GM23248 (cell line): Measurements from ENCODE around the gene TMEM156. TPM values are rescaled to one million over a fixed set of nuclear protein-coding genes. Genes with fewer than 3 reads are reported as not detected.

Source experiments
- DNase-seq: peaks from one replicate; pipeline ENCODE4 v3.0.0-alpha.2; 2015
- H2AFZ ChIP-seq: fragments of 200-600 bp; sonication (generic); 2 replicates; pipeline ENCODE4 v1.6.1; 2016; ENCODE audit warnings: antibody characterized with exemption
- H3F3A ChIP-seq: fragments of 200-600 bp; sonication (generic); 2 replicates; pipeline ENCODE4 v1.6.1; 2016; ENCODE audit warnings: mild to moderate bottlenecking, antibody characterized with exemption, mixed run types; ENCODE audit not compliant: insufficient read depth
- H3K27ac ChIP-seq: fragments of 200-600 bp; sonication (generic); 2 replicates; pipeline ENCODE4 v1.5.1; 2016; ENCODE audit warnings: mild to moderate bottlenecking
- H3K27me3 ChIP-seq: fragments of 200-600 bp; sonication (generic); replicated peaks from 2 replicates; pipeline ENCODE4 v1.6.1; 2016; ENCODE audit warnings: mild to moderate bottlenecking; ENCODE audit not compliant: insufficient read depth
- H3K36me3 ChIP-seq: fragments of 200-600 bp; sonication (generic); 2 replicates; pipeline ENCODE4 v1.6.1; 2016; ENCODE audit warnings: low read depth, mild to moderate bottlenecking
- H3K4me1 ChIP-seq: fragments of 200-600 bp; sonication (generic); 2 replicates; pipeline ENCODE4 v1.6.1; 2016; ENCODE audit warnings: mild to moderate bottlenecking; ENCODE audit not compliant: insufficient read depth
- H3K4me2 ChIP-seq: fragments of 200-600 bp; sonication (generic); one replicate; pipeline ENCODE4 v1.6.1; 2016; ENCODE audit warnings: mild to moderate bottlenecking; ENCODE audit not compliant: unreplicated experiment
- H3K4me3 ChIP-seq: fragments of 200-600 bp; sonication (generic); 2 replicates; pipeline ENCODE4 v1.5.1; 2016; ENCODE audit warnings: mild to moderate bottlenecking
- H3K79me2 ChIP-seq: fragments of 200-600 bp; sonication (generic); 2 replicates; pipeline ENCODE4 v1.6.1; 2016; ENCODE audit warnings: mild to moderate bottlenecking; ENCODE audit not compliant: insufficient read depth
- H3K9ac ChIP-seq: fragments of 200-600 bp; sonication (generic); 2 replicates; pipeline ENCODE4 v1.6.1; 2016; ENCODE audit warnings: mild to moderate bottlenecking
- H3K9me2 ChIP-seq: fragments of 200-600 bp; sonication (generic); 2 replicates; pipeline ENCODE4 v1.6.1; 2016; ENCODE audit warnings: mixed run types, mild to moderate bottlenecking, moderate library complexity; ENCODE audit not compliant: insufficient read depth
- H3K9me3 ChIP-seq: fragments of 200-600 bp; sonication (generic); one replicate; pipeline ENCODE4 v1.6.1; 2017; ENCODE audit warnings: low read depth
- H4K20me1 ChIP-seq: fragments of 200-600 bp; sonication (generic); 2 replicates; pipeline ENCODE4 v1.6.0; 2016; ENCODE audit not compliant: insufficient read depth
- EZH2 ChIP-seq: fragments of 200-600 bp; sonication (generic); IDR thresholded peaks from 2 replicates; pipeline ENCODE4 v1.6.1; 2018; ENCODE audit warnings: antibody characterized with exemption, mild to moderate bottlenecking; ENCODE audit not compliant: insufficient read depth, poor library complexity, severe bottlenecking
- EZH2phosphoT487 ChIP-seq: fragments of 200-600 bp; sonication (generic); IDR thresholded peaks from 2 replicates; pipeline ENCODE4 v1.6.1; 2018; ENCODE audit warnings: antibody characterized with exemption, moderate library complexity, mild to moderate bottlenecking, low read depth; ENCODE audit not compliant: insufficient read depth
- WGBS, 2 experiments: methylation state at CpG; one replicate each; pipeline ENCODE4 v1.1.6; 2015 to 2017; ENCODE audit warnings: low lambda C conversion rate in 2 of 2, low coverage in 1 of 2; ENCODE audit errors: missing lambda C conversion rate in 2 of 2; 5-methylcytosine and 5-hydroxymethylcytosine counted together
- in situ Hi-C: fragments of 300-500 bp; cut with MboI; formaldehyde crosslinking; loops from 2 replicates; pipeline ENCODE4 v1.15.0; 2020
- polyA plus RNA-seq: library from polyadenylated mRNA; unstranded; fragments of >200 nt; fragmentation: Nextera tagmentation; extraction: Ambion mirVana; gene quantifications from 2 replicates; pipeline ENCODE4 v1.2.1, GENCODE V29; 2016
- total RNA-seq: library from RNA; depleted of rRNA; stranded (reverse); fragments of >200 nt; shearing (Covaris generic); gene quantifications from 2 replicates; pipeline ENCODE4 v1.2.3, GENCODE V29; 2014; rRNA removed

The TMEM156 gene, protein sequence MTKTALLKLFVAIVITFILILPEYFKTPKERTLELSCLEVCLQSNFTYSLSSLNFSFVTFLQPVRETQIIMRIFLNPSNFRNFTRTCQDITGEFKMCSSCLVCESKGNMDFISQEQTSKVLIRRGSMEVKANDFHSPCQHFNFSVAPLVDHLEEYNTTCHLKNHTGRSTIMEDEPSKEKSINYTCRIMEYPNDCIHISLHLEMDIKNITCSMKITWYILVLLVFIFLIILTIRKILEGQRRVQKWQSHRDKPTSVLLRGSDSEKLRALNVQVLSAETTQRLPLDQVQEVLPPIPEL
- total RNA-seq (not detected in 2 replicates), polyA plus RNA-seq (0.30 TPM in 1 of 2 replicates, not detected in the other)

DNA sequence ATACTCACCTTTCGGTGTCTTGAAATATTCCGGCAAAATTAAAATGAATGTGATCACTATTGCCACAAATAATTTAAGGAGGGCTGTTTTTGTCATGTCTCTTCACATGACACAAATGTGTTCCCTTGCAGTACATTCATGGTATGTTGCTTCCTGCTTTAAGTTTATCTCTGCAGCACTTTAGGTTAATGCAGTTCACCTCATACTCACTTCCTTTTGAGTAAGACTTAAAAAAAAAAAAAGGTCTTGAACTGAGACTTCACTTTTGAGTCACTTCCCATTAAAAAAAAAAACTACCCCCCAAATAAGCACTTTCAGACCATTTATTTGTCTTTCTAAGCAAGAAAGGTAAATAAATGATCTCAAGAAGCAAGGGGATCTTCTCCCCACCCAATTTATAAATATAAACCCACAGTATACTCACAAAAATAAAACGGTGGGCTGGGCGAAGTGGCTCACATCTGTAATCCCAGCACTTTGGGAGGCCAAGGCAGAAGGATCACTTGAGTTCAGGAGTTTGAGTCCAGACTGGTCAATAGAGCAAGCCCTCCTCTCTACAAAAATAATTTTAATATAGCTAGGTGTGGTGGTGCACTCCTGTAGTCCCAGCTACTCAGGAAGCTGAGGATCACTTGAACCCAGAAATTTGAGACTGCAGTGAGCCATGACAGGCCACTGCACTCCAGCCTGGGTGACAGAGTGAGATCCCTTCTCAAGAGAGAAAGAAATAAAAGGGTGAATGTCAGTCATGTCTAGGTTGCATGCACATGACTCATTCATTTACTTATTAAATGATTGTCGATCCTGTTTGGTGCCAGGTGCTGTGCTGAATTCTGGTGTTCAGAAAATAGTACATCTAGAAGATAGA lies at the start of gene TMEM156:
Gene TMEM156, minus strand, starts transcription at position 192 of the 868 bp plus-strand sequence. Its CDS starts 96 bp downstream, at position 96.
- in situ Hi-C loops, result no loop called here
- Histone ChIP-seq H3K27me3 (no peaks in the 10 kb centered on the region), H3K9me2 (no peaks in the 10 kb centered on the region), H3K36me3 (no peaks in the 10 kb centered on the region), H3K9ac (no peak within 1 kb of the TSS), H3F3A (no peaks in the 10 kb centered on the region), H3K4me2 (peak within 1 kb of the TSS; percentile 29), H3K27ac (no peak within 1 kb of the TSS), H4K20me1 (no peaks in the 10 kb centered on the region), H3K4me3 (no peak within 1 kb of the TSS), H3K79me2 (no peaks in the 10 kb centered on the region), H3K4me1 (peaks cover 19% of the 10 kb centered on the region; the same call in 1 of the 2 replicates), H2AFZ (peak within 1 kb of the TSS; percentile 39), H3K9me3 (no peaks in the 10 kb centered on the region)
- TF ChIP-seq EZH2 (no peak), EZH2phosphoT487 (no peak)
- 69 to 72% methylated on average over 5 of the region's 5 CpGs for WGBS, 2 experiments
- DNase-seq, result peak; percentile 50

DNA sequence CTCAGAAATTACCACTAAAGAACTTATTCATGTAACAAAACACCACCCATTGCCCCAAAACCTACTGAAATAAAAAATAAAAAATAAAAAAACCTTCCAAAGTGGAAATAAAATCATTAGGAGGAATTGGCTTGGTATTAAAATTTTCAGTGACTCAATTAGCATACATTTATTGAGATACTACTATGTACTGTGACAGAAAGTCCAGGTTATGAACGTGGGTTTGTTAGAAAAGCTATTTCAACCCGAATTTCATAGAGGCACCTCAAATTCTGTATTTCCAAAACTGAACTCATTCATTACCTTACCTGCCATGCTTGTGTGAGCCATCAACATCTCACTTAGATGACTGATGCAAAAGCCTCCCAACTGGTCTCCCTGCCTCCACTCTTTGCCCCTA lies 46.6 kb upstream of the TMEM156 start:
- no peak for TF ChIP-seq EZH2phosphoT487
- no peak for TF ChIP-seq EZH2
- Histone ChIP-seq H3K9me3 (no peaks in the 10 kb centered on the region), H3K4me2 (no peak overlapping the region), H3K27ac (no peak overlapping the region), H4K20me1 (no peaks in the 10 kb centered on the region), H3K27me3 (no peaks in the 10 kb centered on the region), H2AFZ (no peak overlapping the region), H3K36me3 (no peaks in the 10 kb centered on the region; the same call in 1 of the 2 replicates), H3K9ac (no peak overlapping the region), H3F3A (peaks cover 7% of the 10 kb centered on the region; the same call in 1 of the 2 replicates), H3K79me2 (peaks cover 5% of the 10 kb centered on the region; the same call in 1 of the 2 replicates), H3K9me2 (peaks cover 5% of the 10 kb centered on the region; the same call in 1 of the 2 replicates), H3K4me3 (no peak overlapping the region), H3K4me1 (peaks cover 13% of the 10 kb centered on the region)
- in situ Hi-C loops, result no loop called here
- 94% methylated on average over 2 of the region's 2 CpGs for WGBS, 2 experiments
- DNase-seq, result no peak

DNA sequence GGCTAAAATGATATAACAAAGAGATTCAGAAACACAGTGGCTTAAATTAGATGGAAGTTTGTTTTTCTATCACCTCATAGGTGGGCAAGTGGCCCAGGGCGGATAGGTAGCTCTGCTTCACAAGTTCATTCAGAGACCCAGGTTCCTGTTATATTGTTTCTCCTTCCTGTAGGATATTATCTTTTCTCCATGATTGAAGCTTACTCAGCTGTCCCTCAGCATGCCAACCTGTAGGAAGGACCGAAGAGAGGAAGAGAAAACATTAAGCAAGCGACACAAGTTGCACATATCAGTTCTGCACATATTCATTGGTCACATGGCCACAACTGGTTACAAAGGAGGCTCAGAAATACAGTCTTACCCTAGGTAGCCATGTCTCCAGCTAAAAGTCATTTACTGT lies 36.7 kb upstream of the TMEM156 start:
- DNase-seq, result no peak
- H3K27me3 ChIP-seq, result no peaks in the 10 kb centered on the region
- H3K27ac ChIP-seq, result no peak overlapping the region
- no peak overlapping the region for H3K9ac ChIP-seq
- H3K9me3 ChIP-seq, result no peaks in the 10 kb centered on the region
- H3K9me2 ChIP-seq, result no peaks in the 10 kb centered on the region
- no peaks in the 10 kb centered on the region for H4K20me1 ChIP-seq
- H3F3A ChIP-seq, result no peaks in the 10 kb centered on the region
- H3K4me2 ChIP-seq, result no peak overlapping the region
- 87 to 88% methylated on average over 3 of the region's 3 CpGs for WGBS, 2 experiments
- H3K36me3 ChIP-seq, result no peaks in the 10 kb centered on the region
- in situ Hi-C loops, result loop anchor here (25.0 kb wide), 1 partner anchor 107 kb away; no protein-coding TSS in a partner anchor
- no peak overlapping the region for H3K4me3 ChIP-seq
- H2AFZ ChIP-seq, result no peak overlapping the region
- no peak for TF ChIP-seq EZH2phosphoT487
- no peak for TF ChIP-seq EZH2
- H3K79me2 ChIP-seq, result peaks cover 19% of the 10 kb centered on the region
- no peaks in the 10 kb centered on the region for H3K4me1 ChIP-seq

DNA sequence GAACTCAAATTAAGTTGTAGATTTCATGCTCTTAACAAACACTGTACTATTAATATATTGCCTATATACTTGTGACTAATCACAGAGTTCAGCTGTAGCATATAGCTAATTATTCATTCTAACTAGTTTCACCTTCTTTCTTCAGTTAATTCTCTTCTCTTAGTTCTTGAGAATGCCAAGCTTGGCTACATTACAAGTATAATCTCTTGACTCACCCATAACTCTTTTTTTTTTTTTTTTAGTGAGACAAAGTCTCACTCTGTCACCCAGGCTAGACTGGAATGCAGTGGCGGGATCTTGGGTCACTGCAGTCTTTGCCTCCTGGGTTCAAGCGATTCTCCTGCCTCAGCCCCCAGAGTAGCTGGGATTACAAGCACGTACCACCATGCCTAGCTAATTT lies 35.2 kb upstream of the TMEM156 start:
- Histone ChIP-seq H3K36me3 (no peaks in the 10 kb centered on the region), H3K4me3 (no peak overlapping the region), H3K27me3 (no peaks in the 10 kb centered on the region), H3K27ac (no peak overlapping the region), H4K20me1 (no peaks in the 10 kb centered on the region), H3K9ac (no peak overlapping the region), H3F3A (0 out of 2 replicates have a peak, but pooled peaks cover 1% of the 10 kb centered on the region), H3K4me2 (no peak overlapping the region), H3K9me3 (no peaks in the 10 kb centered on the region), H3K79me2 (peaks cover 22% of the 10 kb centered on the region), H2AFZ (no peak overlapping the region), H3K4me1 (peaks cover under 1% of the 10 kb centered on the region; the same call in 1 of the 2 replicates), H3K9me2 (no peaks in the 10 kb centered on the region)
- in situ Hi-C loops, result loop anchor here (25.0 kb wide), 1 partner anchor 105 kb away; no protein-coding TSS in a partner anchor
- TF ChIP-seq EZH2phosphoT487 (no peak), EZH2 (no peak)
- 97 to 98% methylated on average over 3 of the region's 3 CpGs for WGBS, 2 experiments
- peak; percentile 23 for DNase-seq
